ENCODE results near the gene GPC5.

DNA sequence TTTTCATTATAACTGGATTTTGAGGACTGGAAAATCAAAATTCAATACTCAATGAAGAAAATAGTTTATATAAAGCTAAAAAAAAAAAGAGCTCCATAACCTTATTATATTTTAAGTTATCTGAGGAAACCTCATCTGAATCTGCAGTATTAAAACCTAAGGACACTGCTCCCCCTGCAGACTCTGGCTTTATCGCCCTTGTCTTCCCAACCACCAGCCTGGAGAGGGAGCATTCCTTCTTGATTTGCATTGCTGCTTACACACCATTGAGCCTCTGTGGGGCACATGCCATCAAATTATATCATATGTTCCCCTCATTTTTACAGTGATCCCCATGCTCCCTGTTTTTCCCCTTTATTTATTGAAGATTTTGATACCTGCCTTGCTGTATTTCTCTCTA lies 956.8 kb downstream of the GPC5 start:
- no peak for TF ChIP-seq ELF1 (tag; IDR thresholded peaks at IDR 0.05)
- no peak for TF ChIP-seq GATAD2B (IDR thresholded peaks at IDR 0.05; ENCODE audit: borderline replicate concordance)
- TF ChIP-seq CHD2 (IDR thresholded peaks at IDR 0.05; ENCODE audit: low read depth, low read length), result no peak
- TF ChIP-seq POLR2A (conservative IDR thresholded peaks at IDR 0.05), result no peak
- TF ChIP-seq ZZZ3 (IDR thresholded peaks at IDR 0.05), result no peak
- TF ChIP-seq RNF2 (IDR thresholded peaks at IDR 0.05), result no peak
- no peak for TF ChIP-seq KDM2B (CRISPR knock-in tag; IDR thresholded peaks at IDR 0.05)
